Sciatic nerve (tissue), 2 donors: ENCODE results near the gene TMC5. TPM values are rescaled to one million over a fixed set of nuclear protein-coding genes. Genes with fewer than 3 reads are reported as not detected.

Experiments
- ATAC-seq: fragments of 200-7000 bp; cut with Tn5 transposase; one replicate; pipeline ENCODE4 v1.9.1; 2020; ENCODE audit warnings: mild to moderate bottlenecking, moderate library complexity
- DNase-seq: peaks from one replicate; pipeline ENCODE4 v3.0.0-alpha.2; 2020; ENCODE audit warnings: low spot score
- intact Hi-C: fragments of 100-400 bp; cut with DNase I; formaldehyde crosslinking; loops from one replicate; pipeline ENCODE4 v1.14.2; 2022
- total RNA-seq: library from RNA; stranded (reverse); fragmentation: NEBNext Ultra II Directional; extraction: Animal tissue kit (Norgen Biotek cat#: 25700); gene quantifications from one replicate; pipeline ENCODE4 v1.2.1, GENCODE V29; 2021
- donor health status: DM: no; HTN: no; CAD: no.
- donor health status: DM: no; HTN: no; CAD: no.

Gene TMC5
- total RNA-seq, 1 donor from 2014 or later = 1.7 TPM

DNA sequence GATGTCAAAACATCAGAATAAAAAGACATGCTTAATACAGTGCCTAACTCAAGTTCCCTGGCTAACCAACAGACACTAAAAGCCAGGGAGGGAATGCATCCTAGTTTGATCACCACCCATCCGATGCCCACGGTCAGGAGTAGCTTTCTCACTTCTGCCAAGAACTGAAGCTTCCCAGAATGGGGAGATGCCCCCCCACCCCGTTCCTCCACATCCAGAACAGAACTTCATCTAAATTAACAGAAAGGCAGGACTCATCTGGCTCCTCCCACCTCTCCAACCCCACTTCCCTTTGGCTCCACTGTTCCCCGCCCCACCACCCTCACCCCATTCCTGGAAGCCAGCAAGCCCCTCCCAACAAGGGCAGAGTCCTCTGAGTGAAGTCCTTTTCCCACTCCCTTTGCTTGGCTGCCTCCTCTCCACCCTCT, 70.5 kb downstream of the TMC5 start:
- DNase-seq = no peak
- intact Hi-C loops = no loop called here
- ATAC-seq = peak; percentile 36

DNA sequence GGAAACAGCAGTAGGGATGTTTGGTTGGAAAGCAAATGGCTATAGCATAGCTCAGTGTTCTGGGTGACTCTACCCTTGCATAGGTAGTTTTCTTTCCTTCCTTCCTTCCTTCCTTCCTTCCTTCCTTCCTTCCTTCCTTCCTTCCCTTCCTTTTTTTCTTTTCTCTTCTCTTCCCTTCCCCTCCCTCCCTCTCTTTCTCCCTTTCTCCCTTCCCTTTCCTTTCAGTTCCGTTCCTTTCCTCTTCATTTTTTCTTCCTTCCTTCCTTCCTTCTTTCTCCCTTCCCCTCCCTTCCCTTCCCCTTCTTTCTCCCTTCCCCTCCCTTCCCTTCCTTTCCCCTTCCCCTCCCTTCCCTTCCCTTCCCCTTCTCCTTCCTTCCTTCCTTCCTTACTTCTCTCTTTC, 72.9 kb downstream of the TMC5 start:
- no peak for ATAC-seq
- no peak for DNase-seq
- intact Hi-C loops = no loop called here

DNA sequence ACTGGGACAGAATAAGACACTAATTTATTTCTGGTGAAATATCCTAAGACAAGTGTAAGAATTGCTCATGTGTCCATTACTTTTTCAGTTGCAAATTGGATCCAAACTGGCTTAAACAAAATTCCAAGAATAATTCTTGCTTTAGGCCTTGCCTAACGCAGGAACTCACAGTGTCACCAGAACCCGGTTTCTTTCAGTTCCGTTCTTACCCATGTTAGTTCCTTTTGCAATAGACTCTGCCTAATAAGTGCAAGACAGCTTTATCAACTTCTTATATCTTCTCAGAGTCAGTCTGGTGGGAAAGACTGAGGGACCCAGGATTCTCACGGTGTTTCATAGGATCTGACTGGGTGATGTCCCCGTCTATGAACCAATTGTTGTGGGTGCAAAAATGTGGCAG, 79.5 kb downstream of the TMC5 start:
- intact Hi-C loops = no loop called here
- ATAC-seq (no peak), DNase-seq (no peak)

DNA sequence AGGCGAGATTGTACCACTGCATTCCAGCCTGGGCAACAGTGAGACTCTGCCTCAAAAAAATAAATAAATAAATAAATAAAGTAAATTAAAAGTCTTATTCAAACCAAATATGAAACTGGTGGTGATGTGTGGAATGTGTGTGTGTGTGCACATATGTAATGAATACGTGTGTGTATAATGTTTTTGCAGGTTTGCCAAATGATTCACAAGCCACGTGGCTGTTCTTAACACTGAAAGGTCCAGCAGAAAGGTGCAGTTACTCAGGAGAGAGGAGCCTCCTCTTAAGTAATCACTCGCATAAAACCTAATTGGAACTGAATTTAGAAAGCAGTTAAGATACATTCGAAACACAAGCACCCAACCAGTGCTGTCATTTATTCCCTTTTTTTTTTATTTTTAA, 81.3 kb downstream of the TMC5 start:
- intact Hi-C loops = no loop called here
- DNase-seq (no peak), ATAC-seq (no peak)

DNA sequence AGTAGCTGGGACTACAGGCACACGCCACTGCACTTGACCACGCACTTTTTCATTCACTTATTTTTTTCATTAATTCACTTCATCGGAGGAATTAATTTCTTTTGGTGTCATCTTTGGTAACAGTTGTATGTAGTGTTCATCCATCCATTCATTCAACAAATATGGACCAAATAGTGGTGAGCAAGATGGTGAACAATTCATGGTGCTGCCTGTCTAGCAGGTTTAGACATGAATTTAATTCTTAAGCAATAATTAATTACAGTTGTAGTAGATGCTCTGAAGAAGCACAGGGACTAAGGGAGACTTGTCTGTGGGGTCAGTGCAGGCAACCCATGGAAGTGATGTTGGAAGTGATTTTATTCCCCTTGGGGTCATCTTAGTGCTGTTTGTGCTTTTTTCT, 81.8 kb downstream of the TMC5 start:
- intact Hi-C loops = no loop called here
- DNase-seq (no peak), ATAC-seq (no peak)

DNA sequence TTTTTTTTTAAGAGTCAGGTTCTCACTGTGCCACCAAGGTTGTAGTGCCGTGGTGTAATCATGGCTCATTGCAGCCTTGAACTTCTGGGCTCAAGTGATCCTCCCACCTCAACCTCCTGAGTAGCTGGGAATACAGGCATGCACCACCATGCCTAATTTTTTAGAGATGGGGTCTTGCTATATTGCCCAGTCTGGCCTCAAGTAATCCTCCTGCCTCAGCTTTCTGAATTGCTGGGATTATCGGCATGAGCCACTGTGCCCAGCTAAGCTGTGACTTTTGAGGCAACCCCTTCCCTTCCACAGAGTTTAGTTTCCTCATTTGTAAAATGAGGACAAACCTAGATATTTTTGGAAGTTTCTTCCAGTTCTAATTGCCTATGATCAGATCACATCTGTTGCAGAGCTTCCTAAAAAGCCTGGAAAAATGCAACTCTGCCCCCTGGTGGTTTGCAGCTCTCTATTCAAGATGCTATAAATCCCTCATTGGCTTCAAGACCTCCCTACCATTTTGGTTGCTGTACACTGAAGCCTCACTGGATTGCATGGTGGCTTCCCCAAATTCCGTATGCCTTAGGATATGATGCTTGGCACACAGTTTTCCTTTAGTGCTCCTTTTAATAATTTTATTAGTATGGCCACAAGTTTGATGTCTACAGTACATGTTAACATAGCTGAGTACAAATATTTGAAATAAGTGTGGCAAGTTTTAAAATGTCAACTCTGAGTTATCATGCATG, 84.9 kb downstream of the TMC5 start:
- ATAC-seq (peak; percentile 72), DNase-seq (peak; percentile 85)
- intact Hi-C loops = loop anchor here (2.0 to 10.0 kb wide), 2 partner anchors 114 to 418 kb away; no protein-coding TSS in a partner anchor

DNA sequence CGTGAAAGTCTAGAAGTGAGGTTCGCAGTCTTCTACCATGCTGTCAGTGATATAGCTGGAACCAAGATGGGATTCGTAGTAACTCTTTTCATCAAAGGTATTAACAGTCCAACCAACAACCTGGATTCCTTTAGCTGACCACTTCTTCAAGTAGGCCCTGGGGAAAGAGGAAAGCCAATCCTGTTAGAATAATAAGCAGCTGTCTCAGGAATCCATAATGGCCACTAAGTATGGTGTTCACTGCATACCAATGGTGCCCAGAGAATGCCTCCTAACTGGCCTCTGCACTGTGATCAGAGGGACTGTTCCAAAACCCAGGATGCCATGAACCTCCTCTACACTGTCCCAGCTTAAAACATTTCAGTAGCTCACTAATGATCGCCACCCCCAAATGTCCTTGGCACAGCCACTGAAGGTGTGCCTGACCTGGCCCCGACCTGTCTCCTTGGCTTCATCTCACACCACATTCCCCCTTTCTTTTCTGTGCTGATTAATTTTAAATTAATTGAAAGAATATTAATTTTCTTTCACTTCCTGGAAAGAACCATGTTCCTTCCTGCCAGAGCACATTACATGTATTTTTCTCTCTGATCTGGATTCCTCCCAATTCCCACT, 85.9 kb downstream of the TMC5 start:
- DNase-seq (no peak), ATAC-seq (no peak)
- intact Hi-C loops = loop anchor here (2.0 to 10.0 kb wide), 2 partner anchors 115 to 419 kb away; no protein-coding TSS in a partner anchor

DNA sequence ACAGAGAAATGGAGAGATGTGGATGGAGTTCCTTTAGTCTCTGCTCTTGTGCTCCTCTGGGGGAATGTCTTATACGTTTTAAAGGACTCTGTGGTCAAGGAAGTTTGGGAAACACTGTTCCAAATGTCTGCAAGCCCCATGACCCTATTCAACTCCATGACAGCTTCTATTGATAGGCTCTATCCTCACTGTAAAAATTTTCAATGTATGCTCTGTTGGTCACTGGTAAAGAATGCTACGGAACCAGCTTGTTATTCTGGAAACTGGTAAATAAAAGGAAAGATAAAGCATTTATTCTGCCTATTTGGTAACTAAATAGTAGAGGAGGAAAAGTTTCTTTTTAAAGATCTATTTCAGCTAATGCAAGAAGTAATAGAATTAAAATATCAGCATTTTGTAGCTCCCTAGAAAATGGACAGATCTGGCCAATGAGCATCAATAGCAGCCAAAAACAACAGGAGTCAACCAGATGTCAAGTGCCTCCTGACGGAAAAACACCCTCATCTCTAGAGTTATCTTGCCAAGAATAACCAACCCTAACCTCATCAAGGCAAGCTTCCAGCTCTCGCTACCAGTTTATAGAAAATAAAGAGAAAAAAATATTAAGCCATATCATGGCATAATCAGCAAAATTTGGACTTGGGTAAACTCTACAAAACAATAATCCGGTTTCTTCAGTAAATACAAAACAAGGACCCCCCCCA, 88.1 kb downstream of the TMC5 start:
- DNase-seq (no peak), ATAC-seq (peak; percentile 96)
- intact Hi-C loops = loop anchor here (10.0 kb wide), 1 partner anchor 421 kb away; no protein-coding TSS in a partner anchor

DNA sequence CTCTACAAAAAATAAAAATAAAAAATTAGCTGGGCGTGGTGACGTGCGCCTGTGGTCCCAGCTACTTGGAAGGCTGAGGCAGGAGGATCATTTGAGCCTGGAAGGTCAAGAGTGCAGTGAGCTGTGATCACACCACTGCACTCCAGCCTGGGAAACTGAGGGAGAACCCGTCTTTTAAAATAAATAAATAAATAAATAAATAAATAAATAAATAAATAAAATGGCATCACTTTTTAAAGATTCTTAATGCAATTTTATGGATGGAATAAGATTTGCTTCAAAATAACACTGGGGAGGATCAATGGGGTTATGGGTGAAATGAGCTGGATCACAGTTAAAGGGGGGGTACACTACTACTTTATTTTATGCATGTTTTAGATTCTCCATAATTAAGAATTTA, 89.3 kb downstream of the TMC5 start:
- intact Hi-C loops = loop anchor here (10.0 kb wide), 1 partner anchor 422 kb away; no protein-coding TSS in a partner anchor
- DNase-seq = no peak
- ATAC-seq = no peak

DNA sequence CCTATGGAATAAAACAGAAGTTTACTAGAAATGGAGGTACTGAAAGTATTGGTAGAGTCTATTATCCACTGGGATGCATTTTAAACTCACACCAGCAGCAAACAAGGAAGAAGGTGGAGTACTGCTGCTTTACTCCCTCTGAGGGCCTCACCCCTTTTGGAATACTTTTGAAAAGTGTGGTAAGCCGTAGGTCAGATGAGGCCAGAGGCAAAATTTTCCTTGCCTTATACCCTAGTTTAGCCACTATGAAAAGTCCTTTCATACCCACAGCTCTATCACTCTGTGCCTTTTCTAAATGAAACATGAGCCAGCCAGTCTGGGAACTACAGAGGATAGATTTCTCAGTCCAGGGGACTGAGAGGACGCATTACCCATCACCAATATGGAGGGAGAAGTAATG, 90.2 kb downstream of the TMC5 start:
- intact Hi-C loops = loop anchor here (10.0 kb wide), 1 partner anchor 423 kb away; no protein-coding TSS in a partner anchor
- DNase-seq (no peak), ATAC-seq (peak; percentile 71)

DNA sequence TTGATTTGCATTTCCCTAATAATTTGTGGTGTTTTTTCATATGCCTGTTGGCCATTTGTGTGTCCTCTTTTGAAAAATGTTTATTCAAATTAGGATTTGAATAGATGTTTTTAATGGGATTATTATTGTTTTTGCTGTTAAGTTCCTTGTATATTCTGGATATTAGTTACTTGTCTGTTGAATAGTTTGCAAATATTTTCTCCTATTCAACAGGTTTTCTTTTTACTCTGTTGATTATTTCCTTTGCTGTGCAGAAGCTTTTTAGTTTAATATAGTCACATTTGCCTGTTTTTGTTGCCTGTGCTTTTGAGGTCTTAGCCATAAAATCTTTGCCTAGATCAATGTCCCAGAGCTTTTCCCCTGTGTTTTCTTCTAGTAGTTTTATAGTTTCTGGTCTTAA, 94.6 kb downstream of the TMC5 start:
- DNase-seq (no peak), ATAC-seq (no peak)
- intact Hi-C loops = no loop called here

DNA sequence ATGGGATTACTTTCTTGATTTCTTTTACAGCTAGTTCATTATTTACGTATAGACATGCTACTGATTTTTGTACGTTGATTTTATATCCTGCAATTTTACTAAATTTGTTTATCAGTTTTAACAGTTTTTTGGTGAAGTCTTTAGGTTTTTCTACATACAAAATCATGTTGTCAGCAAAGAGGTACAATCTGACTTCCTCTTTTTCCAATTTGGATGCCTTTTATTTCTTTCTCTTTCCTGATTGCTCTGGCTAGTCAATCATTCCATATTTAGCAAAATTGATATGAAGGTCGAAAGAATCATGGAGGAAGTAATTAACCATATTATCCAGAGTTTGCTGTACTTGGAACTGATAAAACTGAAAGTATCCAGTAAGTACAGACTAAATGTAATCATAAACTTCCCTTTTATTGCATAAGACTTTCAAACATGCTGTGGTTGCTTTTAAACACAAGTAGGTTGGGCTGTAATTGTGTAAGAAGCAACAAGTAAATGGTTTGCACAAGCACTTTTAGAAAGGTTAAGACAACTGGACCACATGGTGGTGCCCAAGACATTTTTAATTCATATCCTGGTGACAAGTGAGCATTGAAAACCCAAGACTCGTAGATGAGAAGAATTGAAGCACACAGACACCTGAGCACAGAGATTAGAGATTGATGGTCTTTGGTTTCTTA, 95.8 kb downstream of the TMC5 start:
- ATAC-seq (peak; percentile 66), DNase-seq (no peak)
- intact Hi-C loops = no loop called here

DNA sequence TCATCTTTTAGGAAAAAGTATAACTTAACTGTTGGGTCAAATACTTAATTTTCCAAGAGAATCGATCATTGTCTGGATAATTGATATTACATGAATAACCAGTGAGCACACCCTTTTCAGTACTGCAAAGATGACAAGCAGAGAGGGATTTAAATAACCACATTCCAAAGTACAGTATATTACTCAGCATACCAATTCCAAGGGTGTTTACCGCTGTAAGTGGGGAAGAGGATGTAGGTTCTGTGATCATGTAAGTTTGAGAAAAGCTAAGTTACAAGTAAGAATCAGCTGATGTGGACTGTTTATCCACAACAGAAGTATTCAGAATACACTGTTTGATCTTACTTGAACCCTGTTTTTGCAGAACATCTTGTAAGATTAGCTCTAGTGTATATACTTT, 98.1 kb downstream of the TMC5 start:
- intact Hi-C loops = no loop called here
- DNase-seq (no peak), ATAC-seq (no peak)

DNA sequence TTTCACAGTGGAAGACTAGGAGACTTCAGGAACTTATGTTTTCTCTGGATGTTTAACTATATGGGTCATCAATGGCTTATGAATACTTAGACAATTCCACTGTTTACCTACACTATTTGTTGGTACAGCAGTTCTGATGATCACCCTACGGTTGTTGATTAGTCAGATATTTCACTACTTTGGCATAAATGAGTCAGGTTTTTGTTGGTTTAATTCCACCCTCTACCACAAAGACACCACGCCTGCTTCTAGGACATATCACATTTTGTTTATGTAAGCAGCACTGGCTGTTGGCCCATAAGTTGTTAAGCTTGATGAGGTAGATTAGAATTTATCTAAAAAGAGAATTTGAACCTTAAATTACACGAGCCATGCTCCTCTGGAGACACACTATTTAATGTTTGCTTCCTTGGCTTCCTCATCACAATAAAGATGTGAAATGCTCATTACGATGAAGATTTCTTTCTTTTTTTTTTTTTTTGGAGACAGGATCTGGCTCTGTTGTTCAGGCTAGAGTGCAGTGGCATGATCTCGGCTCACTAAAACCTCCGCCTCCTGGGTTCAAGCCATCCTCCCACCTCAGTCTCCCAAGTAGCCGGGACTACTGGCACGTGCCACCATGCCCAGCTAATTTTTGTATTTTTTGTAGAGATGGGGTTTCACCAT, 99.9 kb downstream of the TMC5 start:
- no peak for DNase-seq
- intact Hi-C loops = no loop called here
- no peak for ATAC-seq

DNA sequence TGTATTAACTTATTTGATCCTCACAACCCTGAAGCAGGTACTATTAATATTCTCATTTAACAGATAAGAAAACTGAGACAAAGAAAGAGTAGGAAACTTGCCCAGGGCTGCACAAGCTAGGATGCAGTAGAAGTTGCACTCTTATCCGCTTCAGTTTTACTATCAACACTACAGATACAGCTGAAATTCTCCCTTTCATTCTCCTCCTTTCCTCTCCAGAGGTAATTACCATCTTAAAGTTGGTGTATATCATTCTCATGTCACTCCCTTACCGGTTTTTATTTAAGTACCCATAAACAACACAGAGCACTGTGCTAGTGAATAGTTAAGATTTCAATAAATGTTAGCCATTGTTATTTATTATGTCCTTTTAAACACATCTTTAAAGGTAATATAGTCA, 100.7 kb downstream of the TMC5 start:
- no peak for ATAC-seq
- intact Hi-C loops = no loop called here
- DNase-seq = no peak

DNA sequence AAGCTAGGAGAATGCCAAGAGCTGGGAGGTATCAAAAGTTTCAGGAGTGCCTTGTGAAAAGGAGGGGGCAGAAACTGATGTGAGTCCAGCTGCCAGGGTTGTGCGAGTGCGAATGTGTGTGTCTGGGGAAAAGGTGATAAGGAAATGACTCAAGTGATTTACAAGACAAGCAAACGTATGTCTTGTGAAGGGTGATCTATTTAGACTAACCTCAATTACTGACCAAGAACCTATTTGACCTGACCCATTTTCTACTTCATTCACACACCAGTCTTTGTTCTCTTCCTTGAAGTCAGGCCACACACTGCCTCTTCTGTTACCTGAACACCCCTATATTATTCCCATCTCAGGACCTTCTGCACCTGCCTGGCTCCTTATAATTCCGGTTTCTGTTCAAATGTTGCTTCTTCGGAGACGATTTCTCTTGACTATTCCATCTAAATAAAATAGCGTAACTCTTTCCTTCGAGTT, 103.2 kb downstream of the TMC5 start:
- intact Hi-C loops = no loop called here
- DNase-seq (no peak), ATAC-seq (no peak)

DNA sequence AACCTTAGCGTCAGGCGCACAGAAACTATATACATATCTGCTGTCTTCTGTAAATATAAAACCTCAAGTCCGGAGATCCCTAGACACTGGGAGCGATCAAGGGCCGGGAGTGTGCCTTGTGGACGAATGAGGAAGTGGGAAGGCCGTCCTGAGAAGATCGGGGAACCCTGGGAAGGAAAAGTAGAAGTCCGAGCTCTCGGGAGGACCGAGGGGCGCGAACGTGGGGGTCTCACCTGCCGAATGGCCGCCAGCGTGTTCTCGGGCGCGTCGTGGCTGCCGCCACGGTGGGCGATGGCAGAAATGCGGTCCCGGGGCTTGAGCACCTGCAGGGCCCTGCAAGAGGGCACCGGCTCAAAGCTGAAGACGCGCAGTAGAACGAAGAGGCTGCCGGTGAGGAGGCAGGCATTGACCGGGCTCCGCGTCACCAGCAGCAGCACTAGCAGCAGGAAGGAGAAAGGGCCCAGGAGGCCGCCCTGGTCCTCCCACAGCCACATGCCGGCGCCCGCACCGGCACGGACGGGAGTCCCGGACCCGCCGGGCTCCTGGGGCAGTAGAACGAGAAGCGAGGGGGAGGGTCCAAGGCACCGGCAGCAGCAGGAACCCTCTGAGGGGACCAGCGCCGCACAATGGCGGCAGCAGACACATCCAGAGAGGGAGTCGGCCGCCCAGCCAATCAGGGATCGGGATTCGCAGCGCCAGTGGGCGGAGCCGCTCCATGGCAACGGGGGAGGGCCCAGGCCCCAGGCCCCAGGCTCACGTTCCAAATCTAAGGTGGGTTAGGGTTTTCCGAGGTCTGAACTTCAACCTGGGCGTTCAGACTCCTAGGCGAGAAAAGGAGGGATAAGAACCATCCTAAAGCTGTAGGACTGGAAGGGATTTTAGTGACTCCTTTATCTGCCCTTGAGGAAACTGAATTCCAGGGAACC, 104.1 kb downstream of the TMC5 start, which contains the start of gene GDE1:
Gene GDE1 (minus strand): TSS at position 628 of the 926 bp plus-strand sequence. CDS start 134 bp downstream, at position 494.
- peak; percentile 98 for DNase-seq
- intact Hi-C loops = no loop called here

DNA sequence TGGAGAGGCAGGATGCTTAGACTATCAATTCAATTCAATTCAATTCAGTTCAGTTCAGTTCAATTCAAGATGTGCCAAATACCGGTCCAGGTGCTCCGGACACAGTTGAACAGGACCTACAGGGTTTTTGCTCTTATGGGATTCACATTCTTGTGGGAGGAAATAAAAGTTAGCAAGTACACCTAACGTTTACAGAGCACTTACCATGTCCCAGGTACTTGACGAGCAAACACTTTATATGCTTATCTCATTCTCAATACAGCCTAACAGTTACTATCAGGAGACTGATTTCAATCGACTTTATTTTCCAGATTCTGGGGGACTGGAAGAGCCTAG, 104.7 kb downstream of the TMC5 start:
- DNase-seq (no peak), ATAC-seq (no peak)
- intact Hi-C loops = no loop called here

More for the DNA sequence above, 104.1 kb downstream of the TMC5 start, which contains the start of gene GDE1:
- ATAC-seq = peak; percentile 95
